ENCODE measurements around the gene SPATA20.

Gene SPATA20

GRCh38 chr17:50590946-50591737 is 44.2 kb downstream of the SPATA20 start:
- Histone ChIP-seq H3K27me3 (ENCODE audit: control insufficient read depth, insufficient read depth, low read length) (no peaks in the 10 kb centered on the region), H3K36me3 (ENCODE audit: control insufficient read depth, insufficient read depth, low read length) (no peaks in the 10 kb centered on the region), H3K4me1 (ENCODE audit: control insufficient read depth, insufficient read depth, low read length) (peaks cover 11% of the 10 kb centered on the region; the same call in 1 of the 2 replicates), H3K27ac (ENCODE audit: low read depth, low read length) (no peak overlapping the region), H3K9ac (ENCODE audit: low read depth, low read length) (no peak overlapping the region), H3K4me3 (ENCODE audit: low read depth, low read length) (no peak overlapping the region), H3K9me3 (ENCODE audit: control insufficient read depth, insufficient read depth, low read length) (no peaks in the 10 kb centered on the region)

GRCh38 chr17:50593321-50593720 is 46.3 kb downstream of the SPATA20 start:
- Histone ChIP-seq H3K9ac (ENCODE audit: low read depth, low read length) (no peak overlapping the region), H3K27ac (ENCODE audit: low read depth, low read length) (no peak overlapping the region), H3K9me3 (ENCODE audit: control insufficient read depth, insufficient read depth, low read length) (no peaks in the 10 kb centered on the region), H3K36me3 (ENCODE audit: control insufficient read depth, insufficient read depth, low read length) (no peaks in the 10 kb centered on the region), H3K27me3 (ENCODE audit: control insufficient read depth, insufficient read depth, low read length) (no peaks in the 10 kb centered on the region), H3K4me3 (ENCODE audit: low read depth, low read length) (no peak overlapping the region), H3K4me1 (ENCODE audit: control insufficient read depth, insufficient read depth, low read length) (peaks cover 11% of the 10 kb centered on the region; the same call in 1 of the 2 replicates)

GRCh38 chr17:50594128-50594823 is 47.3 kb downstream of the SPATA20 start:
- Histone ChIP-seq H3K27me3 (ENCODE audit: control insufficient read depth, insufficient read depth, low read length) (no peaks in the 10 kb centered on the region), H3K36me3 (ENCODE audit: control insufficient read depth, insufficient read depth, low read length) (no peaks in the 10 kb centered on the region), H3K27ac (ENCODE audit: low read depth, low read length) (no peak overlapping the region), H3K9me3 (ENCODE audit: control insufficient read depth, insufficient read depth, low read length) (no peaks in the 10 kb centered on the region), H3K9ac (ENCODE audit: low read depth, low read length) (no peak overlapping the region), H3K4me3 (ENCODE audit: low read depth, low read length) (no peak overlapping the region), H3K4me1 (ENCODE audit: control insufficient read depth, insufficient read depth, low read length) (peaks cover 11% of the 10 kb centered on the region; the same call in 1 of the 2 replicates)

GRCh38 chr17:50594892-50595291 is 47.9 kb downstream of the SPATA20 start:
- Histone ChIP-seq H3K27me3 (ENCODE audit: control insufficient read depth, insufficient read depth, low read length) (no peaks in the 10 kb centered on the region), H3K4me3 (ENCODE audit: low read depth, low read length) (no peak overlapping the region), H3K9me3 (ENCODE audit: control insufficient read depth, insufficient read depth, low read length) (no peaks in the 10 kb centered on the region), H3K27ac (ENCODE audit: low read depth, low read length) (no peak overlapping the region), H3K36me3 (ENCODE audit: control insufficient read depth, insufficient read depth, low read length) (no peaks in the 10 kb centered on the region), H3K9ac (ENCODE audit: low read depth, low read length) (no peak overlapping the region), H3K4me1 (ENCODE audit: control insufficient read depth, insufficient read depth, low read length) (peaks cover 11% of the 10 kb centered on the region; the same call in 1 of the 2 replicates)

GRCh38 chr17:50596191-50597037 is 49.4 kb downstream of the SPATA20 start:
- H3K9ac ChIP-seq (ENCODE audit: low read depth, low read length) = no peak overlapping the region
- H3K9me3 ChIP-seq (ENCODE audit: control insufficient read depth, insufficient read depth, low read length) = no peaks in the 10 kb centered on the region
- no peak overlapping the region for H3K27ac ChIP-seq (ENCODE audit: low read depth, low read length)
- peaks cover 11% of the 10 kb centered on the region; the same call in 1 of the 2 replicates for H3K4me1 ChIP-seq (ENCODE audit: control insufficient read depth, insufficient read depth, low read length)
- no peak overlapping the region for H3K4me3 ChIP-seq (ENCODE audit: low read depth, low read length)
- no peaks in the 10 kb centered on the region for H3K36me3 ChIP-seq (ENCODE audit: control insufficient read depth, insufficient read depth, low read length)
- H3K27me3 ChIP-seq (ENCODE audit: control insufficient read depth, insufficient read depth, low read length) = no peaks in the 10 kb centered on the region

GRCh38 chr17:50598487-50598886 is 51.5 kb downstream of the SPATA20 start:
- no peaks in the 10 kb centered on the region for H3K9me3 ChIP-seq (ENCODE audit: control insufficient read depth, insufficient read depth, low read length)
- no peak overlapping the region for H3K4me3 ChIP-seq (ENCODE audit: low read depth, low read length)
- peaks cover 2% of the 10 kb centered on the region; the same call in 1 of the 2 replicates for H3K4me1 ChIP-seq (ENCODE audit: control insufficient read depth, insufficient read depth, low read length)
- H3K36me3 ChIP-seq (ENCODE audit: control insufficient read depth, insufficient read depth, low read length) = no peaks in the 10 kb centered on the region
- no peak overlapping the region for H3K27ac ChIP-seq (ENCODE audit: low read depth, low read length)
- no peak overlapping the region for H3K9ac ChIP-seq (ENCODE audit: low read depth, low read length)
- no peaks in the 10 kb centered on the region for H3K27me3 ChIP-seq (ENCODE audit: control insufficient read depth, insufficient read depth, low read length)

GRCh38 chr17:50599606-50600005 is 52.6 kb downstream of the SPATA20 start:
- Histone ChIP-seq H3K27ac (ENCODE audit: low read depth, low read length) (no peak overlapping the region), H3K36me3 (ENCODE audit: control insufficient read depth, insufficient read depth, low read length) (no peaks in the 10 kb centered on the region), H3K4me1 (ENCODE audit: control insufficient read depth, insufficient read depth, low read length) (no peaks in the 10 kb centered on the region), H3K4me3 (ENCODE audit: low read depth, low read length) (no peak overlapping the region), H3K9me3 (ENCODE audit: control insufficient read depth, insufficient read depth, low read length) (no peaks in the 10 kb centered on the region), H3K27me3 (ENCODE audit: control insufficient read depth, insufficient read depth, low read length) (no peaks in the 10 kb centered on the region), H3K9ac (ENCODE audit: low read depth, low read length) (no peak overlapping the region)

GRCh38 chr17:50601823-50602375 is 54.9 kb downstream of the SPATA20 start:
- Histone ChIP-seq H3K27me3 (ENCODE audit: control insufficient read depth, insufficient read depth, low read length) (no peaks in the 10 kb centered on the region), H3K27ac (ENCODE audit: low read depth, low read length) (no peak overlapping the region), H3K36me3 (ENCODE audit: control insufficient read depth, insufficient read depth, low read length) (no peaks in the 10 kb centered on the region), H3K4me1 (ENCODE audit: control insufficient read depth, insufficient read depth, low read length) (no peaks in the 10 kb centered on the region), H3K4me3 (ENCODE audit: low read depth, low read length) (no peak overlapping the region), H3K9ac (ENCODE audit: low read depth, low read length) (no peak overlapping the region), H3K9me3 (ENCODE audit: control insufficient read depth, insufficient read depth, low read length) (no peaks in the 10 kb centered on the region)

- no peaks in the 10 kb centered on the region for H3K27me3 ChIP-seq (ENCODE audit: control insufficient read depth, insufficient read depth, low read length)
- H3K9ac ChIP-seq (ENCODE audit: low read depth, low read length) = no peak overlapping the region
- no peak overlapping the region for H3K4me3 ChIP-seq (ENCODE audit: low read depth, low read length)
These were observed 55.9 kb downstream of the SPATA20 start for GRCh38 chr17:50602836-50603235.

GRCh38 chr17:50603340-50603739 is 56.4 kb downstream of the SPATA20 start:
- H3K27me3 ChIP-seq (ENCODE audit: control insufficient read depth, insufficient read depth, low read length) = no peaks in the 10 kb centered on the region

More at GRCh38 chr17:50602836-50603235, 55.9 kb downstream of the SPATA20 start:
- Histone ChIP-seq H3K9me3 (ENCODE audit: control insufficient read depth, insufficient read depth, low read length) (no peaks in the 10 kb centered on the region), H3K27ac (ENCODE audit: low read depth, low read length) (no peak overlapping the region), H3K36me3 (ENCODE audit: control insufficient read depth, insufficient read depth, low read length) (no peaks in the 10 kb centered on the region), H3K4me1 (ENCODE audit: control insufficient read depth, insufficient read depth, low read length) (no peaks in the 10 kb centered on the region)

More at GRCh38 chr17:50603340-50603739, 56.4 kb downstream of the SPATA20 start:
- Histone ChIP-seq H3K27ac (ENCODE audit: low read depth, low read length) (no peak overlapping the region), H3K36me3 (ENCODE audit: control insufficient read depth, insufficient read depth, low read length) (no peaks in the 10 kb centered on the region), H3K4me1 (ENCODE audit: control insufficient read depth, insufficient read depth, low read length) (no peaks in the 10 kb centered on the region), H3K9ac (ENCODE audit: low read depth, low read length) (no peak overlapping the region), H3K4me3 (ENCODE audit: low read depth, low read length) (no peak overlapping the region), H3K9me3 (ENCODE audit: control insufficient read depth, insufficient read depth, low read length) (no peaks in the 10 kb centered on the region)
